Heart left ventricle (tissue), 16 donors: Measurements from ENCODE around the gene HMGCLL1. TPM values are rescaled to one million over a fixed set of nuclear protein-coding genes. Genes with fewer than 3 reads are reported as not detected.

Experiments
- ATAC-seq, 4 donors: fragments of 200-7000 bp; cut with Tn5 transposase; one replicate each; pipeline ENCODE4 v1.9.1; 2020 to 2022; ENCODE audit warnings: moderate library complexity in 4 of 4, mild to moderate bottlenecking in 3 of 4, moderate number of reproducible peaks in 1 of 4
- DNase-seq, 5 donors: peaks; one replicate each; pipeline ENCODE4 v3.0.0-alpha.2; 2020
- H3K27ac ChIP-seq, 12 donors: fragments of 200-600 bp; sonication (generic) in 4 of 12; one replicate each; pipeline versions ENCODE4 v1.5.0 to v1.8.0; 2016 to 2022; ENCODE audit warnings: mild to moderate bottlenecking in 2 of 12
- H3K27me3 ChIP-seq, 9 donors: fragments of 200-600 bp; sonication (generic) in 2 of 9; one replicate each; pipeline versions ENCODE4 v1.5.1 to v1.8.0; 2016 to 2022; ENCODE audit warnings: mild to moderate bottlenecking in 3 of 9
- H3K36me3 ChIP-seq, 9 donors: fragments of 200-600 bp; sonication (generic) in 2 of 9; one replicate each; pipeline versions ENCODE4 v1.5.0 to v1.8.0; 2018 to 2022; ENCODE audit warnings: mild to moderate bottlenecking in 2 of 9
- H3K4me1 ChIP-seq, 12 donors: fragments of 200-600 bp; sonication (generic) in 4 of 12; one replicate each; pipeline versions ENCODE4 v1.5.0 to v1.8.0; 2016 to 2022; ENCODE audit warnings: mild to moderate bottlenecking in 3 of 12
- H3K4me3 ChIP-seq, 12 donors: fragments of 200-600 bp; sonication (generic) in 4 of 12; one replicate each; pipeline versions ENCODE4 v1.5.0 to v1.8.0; 2017 to 2022; ENCODE audit warnings: mild to moderate bottlenecking in 9 of 12, moderate library complexity in 4 of 12
- H3K9me3 ChIP-seq, 12 donors: fragments of 200-600 bp; sonication (generic) in 4 of 12; one replicate each; pipeline versions ENCODE4 v1.5.0 to v1.8.0; 2016 to 2022; ENCODE audit warnings: mild to moderate bottlenecking in 1 of 12
- CTCF ChIP-seq, 12 donors: fragments of 200-600 bp; sonication (generic) in 4 of 12; IDR thresholded peaks; one replicate each; pipeline versions ENCODE4 v1.5.0 to v1.8.0; 2018 to 2022; ENCODE audit warnings: antibody characterized with exemption in 12 of 12, mild to moderate bottlenecking in 5 of 12
- POLR2A ChIP-seq, 2 donors: fragments of 450-650 bp; IDR thresholded peaks; one replicate each; pipeline ENCODE4 v1.6.1; 2017; ENCODE audit warnings: antibody characterized with exemption in 2 of 2, mild to moderate bottlenecking in 2 of 2, moderate library complexity in 2 of 2
- WGBS, 4 donors: extraction: QIAGEN DNeasy Blood & Tissue Kit in 2 of 4; methylation state at CpG; one replicate each; pipeline versions ENCODE4 v1.1.5 to v1.1.7; 2013 to 2018; 5-methylcytosine and 5-hydroxymethylcytosine counted together
- intact Hi-C, 10 donors: fragments of 100-400 bp; cut with DNase I; formaldehyde crosslinking; loops; one replicate each; pipeline versions ENCODE4 v1.11.1 to v1.14.2; 2022
- polyA plus RNA-seq, 2 donors: library from polyadenylated mRNA; stranded (reverse); fragments of 200-250 nt; gene quantifications; one replicate each; pipeline ENCODE4 v1.2.3, GENCODE V29; 2013
- total RNA-seq, 9 donors: library from RNA; depleted of rRNA in 2 of 9; stranded (reverse); fragments of >200 nt in 2 of 9; fragmentation: NEBNext Ultra II Directional in 3 of 9; extraction: Animal tissue kit (Norgen Biotek cat#: 25700) in 3 of 9; gene quantifications; one replicate each; pipeline versions ENCODE4 v1.1.0 to v1.2.4, GENCODE V29; 2016 to 2023
- donor health status: ischemic (EF 13 %, LVEDD 7.1; RV severe dilation, severe dysfunction).
- donor health status: healthy with polysubstance abuse.
- donor health status: DM: no; HTN: yes; CAD: no.
- donor health status: DM: no; HTN: no; CAD: no.
- donor health status: ischemic (EF 25% LVEDD 6.9; RV normal size, moderate dysfunction).
- donor health status: ischemic (EF 25% LVEDD 5.7; RV mildly dilated, moderate dysfunction).
- donor health status: healthy.
- donor health status: DM: yes; HTN: yes; CAD: no.
- donor health status: ischemic (EF 35%, LVEDD 5.7; RV mildly dilated, moderate dysfunction).
- donor health status: nonischemic (EF 11% LVEDD 7.7; RV severe dilation, severe dysfunction).
- donor health status: DM: yes; HTN: yes; CAD: no.
- donor health status: PGD.
- donor health status: ischemic (EF 29% LVEDD 5.4; RV normal size, mild dysfunction).
- donor health status: nonischemic (EF 23%, LVEDD 6.1; RV moderate dilation, normal function).

The HMGCLL1 gene
- total and polyA plus RNA-seq, 11 donors: 0.38 to 1.6 (median 0.85) TPM

- 64 to 72% (median 68%) methylated on average over 3 of the region's 3 CpGs for WGBS, 4 donors
- intact Hi-C loops: loop anchor here (2.0 to 10.0 kb wide), 9 partner anchors 174 to 846 kb away; no protein-coding TSS in a partner anchor
Measured at GRCh38 chr6:55449225-55449624, 129.8 kb downstream of the HMGCLL1 start.

GRCh38 chr6:55448451-55448850 is 130.5 kb downstream of the HMGCLL1 start:
- ATAC-seq: no peak
- intact Hi-C loops: loop anchor here (2.0 to 10.0 kb wide), 9 partner anchors 174 to 846 kb away; no protein-coding TSS in a partner anchor
- DNase-seq: no peak
- Histone ChIP-seq H3K27ac (peak overlapping the region in 2 of 12 donors; percentile 1 to 55), H3K4me1 (peaks cover 0 to 12% (median 0%) of the 10 kb centered on the region in 12 donors), H3K9me3 (no peaks in the 10 kb centered on the region), H3K4me3 (no peak overlapping the region), H3K36me3 (no peaks in the 10 kb centered on the region), H3K27me3 (no peaks in the 10 kb centered on the region)
- no peak for TF ChIP-seq CTCF (IDR thresholded peaks at IDR 0.05)
- TF ChIP-seq POLR2A (IDR thresholded peaks at IDR 0.05): no peak

More at GRCh38 chr6:55449225-55449624, 129.8 kb downstream of the HMGCLL1 start:
- Histone ChIP-seq H3K4me3 (no peak overlapping the region), H3K4me1 (peaks cover 0 to 12% (median 0%) of the 10 kb centered on the region in 12 donors), H3K36me3 (no peaks in the 10 kb centered on the region), H3K27me3 (no peaks in the 10 kb centered on the region), H3K9me3 (no peaks in the 10 kb centered on the region), H3K27ac (peak overlapping the region in 6 of 12 donors; percentile 1 to 55 (median 22))
- ATAC-seq: peak in 2 of 4 donors; percentile 38 to 52
- no peak for DNase-seq
- TF ChIP-seq CTCF (IDR thresholded peaks at IDR 0.05) (peak in 3 of 12 donors; percentile 10 to 35 (median 30)), POLR2A (IDR thresholded peaks at IDR 0.05) (no peak)

- no peaks in the 10 kb centered on the region for H3K36me3 ChIP-seq
- intact Hi-C loops: loop anchor here (2.0 to 10.0 kb wide), 9 partner anchors 173 to 847 kb away; no protein-coding TSS in a partner anchor
- WGBS, 4 donors: 88 to 94% (median 92%) methylated on average over 3 of the region's 3 CpGs
- no peak overlapping the region for H3K27ac ChIP-seq
- no peak overlapping the region for H3K4me3 ChIP-seq
- no peaks in the 10 kb centered on the region for H3K9me3 ChIP-seq
- DNase-seq (no peak), ATAC-seq (no peak)
- H3K4me1 ChIP-seq: peaks cover 0 to 12% (median 0%) of the 10 kb centered on the region in 12 donors
- no peaks in the 10 kb centered on the region for H3K27me3 ChIP-seq
- TF ChIP-seq CTCF (IDR thresholded peaks at IDR 0.05) (no peak), POLR2A (IDR thresholded peaks at IDR 0.05) (no peak)
Measured at GRCh38 chr6:55447891-55448290, 131.1 kb downstream of the HMGCLL1 start.

GRCh38 chr6:55445648-55446204 is 133.3 kb downstream of the HMGCLL1 start:
- Histone ChIP-seq H3K4me1 (peaks cover 0 to 12% (median 0%) of the 10 kb centered on the region in 12 donors), H3K9me3 (no peaks in the 10 kb centered on the region), H3K27ac (no peak overlapping the region), H3K4me3 (no peak overlapping the region), H3K36me3 (no peaks in the 10 kb centered on the region), H3K27me3 (no peaks in the 10 kb centered on the region)
- ATAC-seq: no peak
- intact Hi-C loops: loop anchor here (2.0 to 10.0 kb wide), 9 partner anchors 171 to 849 kb away; no protein-coding TSS in a partner anchor
- DNase-seq: no peak
- 0 to 5% (median 2%) methylated on average over 1 of the region's 1 CpG for WGBS, 4 donors
- TF ChIP-seq POLR2A (IDR thresholded peaks at IDR 0.05) (no peak), CTCF (IDR thresholded peaks at IDR 0.05) (peak; percentile 27 to 65 (median 53))
